Left ventricle myocardium inferior (tissue), 1 donor: ENCODE measurements around the gene COX4I1. TPM values are rescaled to one million over a fixed set of nuclear protein-coding genes. Genes with fewer than 3 reads are reported as not detected.

ENCODE experiments used
- DNase-seq: peaks from one replicate; pipeline ENCODE4 v3.0.0-alpha.2; 2020
- H3K27ac ChIP-seq: fragments of 200-600 bp; replicated peaks from 2 replicates; pipeline ENCODE4 v1.8.0; 2021
- H3K27me3 ChIP-seq: fragments of 200-600 bp; 2 replicates; pipeline ENCODE4 v1.8.0; 2021; ENCODE audit warnings: low read depth
- H3K36me3 ChIP-seq: fragments of 200-600 bp; 2 replicates; pipeline ENCODE4 v1.8.0; 2021
- H3K4me1 ChIP-seq: fragments of 200-600 bp; 2 replicates; pipeline ENCODE4 v1.8.0; 2021
- H3K4me3 ChIP-seq: fragments of 200-600 bp; 2 replicates; pipeline ENCODE4 v1.8.0; 2021; ENCODE audit warnings: mild to moderate bottlenecking, moderate library complexity
- H3K9me3 ChIP-seq: fragments of 200-600 bp; replicated peaks from 2 replicates; pipeline ENCODE4 v1.8.0; 2021
- intact Hi-C: fragments of 100-400 bp; cut with micrococcal nuclease; formaldehyde crosslinking; loops from one replicate; pipeline ENCODE4 v1.11.0; 2022
- total RNA-seq: library from RNA; stranded (reverse); fragmentation: NEBNext Ultra II Directional; extraction: Animal tissue kit (Norgen Biotek cat#: 25700); gene quantifications from one replicate; pipeline ENCODE4 v1.2.1, GENCODE V29; 2021
- TF ChIP-seq, protein P1 (sequence below): fragments of 200-600 bp; IDR thresholded peaks from 2 replicates; pipeline ENCODE4 v1.8.0; 2021; ENCODE audit warnings: antibody characterized with exemption, mild to moderate bottlenecking, borderline replicate concordance
- donor health status: DM: no; HTN: yes; CAD: no; lungs with severe emphysema.

COX4I1 gene
- total RNA-seq, 1 donor from 2014 or later = 1,881 TPM

DNA sequence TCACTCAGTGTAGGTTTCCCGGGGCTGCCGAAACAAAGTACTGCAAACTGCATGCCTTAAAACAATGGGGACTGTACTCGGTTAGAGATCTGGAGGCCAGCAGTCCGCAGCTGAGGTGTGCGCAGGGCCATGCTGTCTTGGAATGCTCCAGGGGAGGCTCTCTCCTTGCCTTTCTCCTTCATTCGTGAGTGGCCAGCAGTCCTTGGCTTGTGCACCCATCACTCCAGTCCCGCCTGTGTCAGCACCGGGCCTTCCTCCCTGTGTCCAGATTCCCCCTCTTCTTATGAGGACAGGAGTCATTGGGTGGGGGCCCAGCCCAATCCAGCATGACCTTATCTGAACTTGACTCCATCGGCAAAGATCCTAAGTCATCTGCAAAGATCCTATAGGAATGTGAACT, 43.4 kb downstream of the COX4I1 start:
- TF ChIP-seq, protein P1, sequence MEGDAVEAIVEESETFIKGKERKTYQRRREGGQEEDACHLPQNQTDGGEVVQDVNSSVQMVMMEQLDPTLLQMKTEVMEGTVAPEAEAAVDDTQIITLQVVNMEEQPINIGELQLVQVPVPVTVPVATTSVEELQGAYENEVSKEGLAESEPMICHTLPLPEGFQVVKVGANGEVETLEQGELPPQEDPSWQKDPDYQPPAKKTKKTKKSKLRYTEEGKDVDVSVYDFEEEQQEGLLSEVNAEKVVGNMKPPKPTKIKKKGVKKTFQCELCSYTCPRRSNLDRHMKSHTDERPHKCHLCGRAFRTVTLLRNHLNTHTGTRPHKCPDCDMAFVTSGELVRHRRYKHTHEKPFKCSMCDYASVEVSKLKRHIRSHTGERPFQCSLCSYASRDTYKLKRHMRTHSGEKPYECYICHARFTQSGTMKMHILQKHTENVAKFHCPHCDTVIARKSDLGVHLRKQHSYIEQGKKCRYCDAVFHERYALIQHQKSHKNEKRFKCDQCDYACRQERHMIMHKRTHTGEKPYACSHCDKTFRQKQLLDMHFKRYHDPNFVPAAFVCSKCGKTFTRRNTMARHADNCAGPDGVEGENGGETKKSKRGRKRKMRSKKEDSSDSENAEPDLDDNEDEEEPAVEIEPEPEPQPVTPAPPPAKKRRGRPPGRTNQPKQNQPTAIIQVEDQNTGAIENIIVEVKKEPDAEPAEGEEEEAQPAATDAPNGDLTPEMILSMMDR = no peak
- Histone ChIP-seq H3K36me3 (no peaks in the 10 kb centered on the region), H3K4me1 (no peaks in the 10 kb centered on the region), H3K27me3 (peaks cover 90% of the 10 kb centered on the region), H3K27ac (no peak overlapping the region), H3K9me3 (no peaks in the 10 kb centered on the region), H3K4me3 (no peak overlapping the region)
- DNase-seq = no peak
- intact Hi-C loops = no loop called here

DNA sequence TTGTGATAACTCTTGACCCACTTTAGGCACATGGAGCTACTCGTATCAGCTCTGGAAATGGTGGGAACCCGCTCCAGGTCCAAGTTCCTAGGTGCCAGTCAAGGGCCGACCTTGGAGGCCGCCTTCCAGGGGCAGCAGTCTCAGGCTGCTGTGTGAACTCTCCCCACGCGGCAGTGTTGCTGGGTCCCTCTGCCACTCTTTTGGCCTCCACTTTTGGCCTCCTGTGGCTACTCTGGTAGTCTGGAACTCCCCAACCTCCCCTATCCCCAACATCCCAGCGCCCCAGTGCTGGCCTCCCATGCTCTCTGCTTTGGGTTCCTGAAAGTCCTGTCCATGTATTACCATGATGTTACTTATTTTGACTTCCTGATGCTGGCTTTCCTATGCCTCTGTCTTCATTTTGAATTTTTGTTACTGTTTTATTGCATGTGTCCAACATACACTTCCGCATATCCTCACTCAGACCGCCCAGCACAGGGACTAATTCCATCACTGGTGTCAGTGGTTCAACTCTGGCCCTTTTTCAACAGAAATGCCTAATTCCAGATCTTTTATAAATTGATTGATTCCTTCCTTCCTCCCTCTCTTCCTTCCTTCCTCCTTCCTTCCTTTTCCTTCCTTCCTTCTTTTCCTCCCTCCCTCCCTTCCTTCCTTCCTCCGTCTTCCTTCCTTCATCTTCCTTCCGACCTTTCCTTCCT, 44.1 kb downstream of the COX4I1 start:
- intact Hi-C loops = no loop called here
- Histone ChIP-seq H3K27ac (no peak overlapping the region), H3K4me1 (no peaks in the 10 kb centered on the region), H3K9me3 (no peaks in the 10 kb centered on the region), H3K36me3 (no peaks in the 10 kb centered on the region), H3K27me3 (peaks cover 90% of the 10 kb centered on the region), H3K4me3 (no peak overlapping the region)
- DNase-seq = no peak
- TF ChIP-seq, protein P1 = no peak

DNA sequence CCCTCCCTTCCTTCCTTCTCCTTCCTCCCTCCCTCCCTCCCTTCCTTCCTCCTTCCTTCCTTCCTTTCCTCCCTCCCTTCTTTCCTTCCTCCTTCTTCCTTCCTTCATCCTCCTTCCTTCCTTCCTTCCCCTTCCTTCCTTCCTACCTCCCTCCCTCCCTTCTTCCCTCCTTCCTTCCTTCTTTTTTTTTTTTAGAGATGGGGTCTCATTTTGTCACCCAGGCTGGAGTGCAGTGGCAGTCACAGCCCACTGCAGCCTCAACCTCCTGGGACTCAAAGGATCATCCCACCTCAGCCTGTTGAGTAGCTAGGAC, 44.6 kb downstream of the COX4I1 start:
- Histone ChIP-seq H3K27ac (no peak overlapping the region), H3K27me3 (peaks cover 90% of the 10 kb centered on the region), H3K4me1 (no peaks in the 10 kb centered on the region), H3K9me3 (no peaks in the 10 kb centered on the region), H3K4me3 (no peak overlapping the region), H3K36me3 (no peaks in the 10 kb centered on the region)
- intact Hi-C loops = no loop called here
- DNase-seq = no peak
- TF ChIP-seq, protein P1 = no peak

DNA sequence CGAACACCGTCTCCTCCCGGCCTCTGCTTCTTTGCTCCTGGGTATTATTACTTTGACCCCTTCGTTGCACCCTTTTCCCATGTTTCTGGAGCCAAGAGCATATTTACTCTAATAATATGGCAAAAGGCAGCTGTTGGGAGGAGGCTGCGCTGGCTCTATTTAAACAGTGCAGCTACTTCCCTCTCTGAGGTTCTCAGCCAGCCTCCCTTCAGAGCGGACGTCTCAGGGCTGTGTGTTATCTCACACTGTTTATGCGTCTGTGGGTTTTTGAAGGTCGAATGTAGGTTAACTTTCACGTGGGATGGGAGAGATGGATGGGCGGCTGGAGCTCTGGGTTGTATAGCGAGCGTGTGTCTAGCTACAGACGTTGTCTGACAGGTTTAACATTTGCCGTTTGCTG, 45.3 kb downstream of the COX4I1 start:
- Histone ChIP-seq H3K4me3 (no peak overlapping the region), H3K27ac (no peak overlapping the region), H3K9me3 (no peaks in the 10 kb centered on the region), H3K27me3 (peaks cover 90% of the 10 kb centered on the region), H3K36me3 (no peaks in the 10 kb centered on the region), H3K4me1 (no peaks in the 10 kb centered on the region)
- no peak for DNase-seq
- intact Hi-C loops = no loop called here
- TF ChIP-seq, protein P1 = no peak

DNA sequence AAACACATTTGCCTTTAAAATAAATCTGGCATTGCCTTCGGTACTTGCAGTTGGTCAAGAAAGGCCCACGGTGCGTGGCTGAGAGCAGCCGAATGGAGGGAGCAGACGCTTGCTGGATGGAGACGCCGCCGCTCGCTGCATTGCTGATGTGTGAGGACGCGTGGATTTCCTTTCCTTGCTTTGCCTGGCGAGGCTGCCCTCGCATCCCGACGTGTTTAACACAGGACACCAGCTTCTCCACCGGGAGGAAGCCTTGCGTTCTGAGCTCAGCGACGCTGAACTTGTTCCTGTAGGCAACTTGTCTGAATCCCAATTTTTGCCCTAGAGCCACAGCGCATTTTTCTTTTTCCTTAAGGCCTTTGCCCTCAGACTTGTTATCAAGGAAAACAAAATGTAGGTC, 45.8 kb downstream of the COX4I1 start:
- Histone ChIP-seq H3K9me3 (no peaks in the 10 kb centered on the region), H3K4me1 (no peaks in the 10 kb centered on the region), H3K27ac (no peak overlapping the region), H3K36me3 (no peaks in the 10 kb centered on the region), H3K4me3 (no peak overlapping the region), H3K27me3 (peaks cover 90% of the 10 kb centered on the region)
- intact Hi-C loops = no loop called here
- DNase-seq = no peak
- TF ChIP-seq, protein P1 = no peak

DNA sequence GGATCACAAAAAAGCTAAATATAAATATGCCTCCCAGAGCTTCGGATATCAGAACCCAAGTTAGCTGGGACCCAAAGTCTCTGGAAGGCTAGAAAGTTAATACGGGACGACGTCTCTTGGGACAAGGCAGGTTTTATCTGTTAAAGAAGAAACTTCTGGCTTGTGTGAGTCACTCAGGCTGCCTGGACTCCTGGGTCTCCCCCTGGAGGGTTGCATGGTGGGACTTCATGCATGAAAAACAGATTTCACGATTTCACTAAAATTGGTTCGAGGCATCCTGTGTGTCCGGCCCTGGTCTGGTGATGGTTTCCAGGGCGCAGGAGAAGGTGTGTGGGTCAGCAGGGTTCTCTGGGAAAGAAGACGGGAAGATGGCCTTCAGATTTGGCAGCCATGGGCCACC, 47.0 kb downstream of the COX4I1 start:
- intact Hi-C loops = no loop called here
- no peaks in the 10 kb centered on the region for H3K36me3 ChIP-seq
- TF ChIP-seq, protein P1 = no peak
- no peak for DNase-seq
- H3K27me3 ChIP-seq = peaks cover 91% of the 10 kb centered on the region
- no peak overlapping the region for H3K4me3 ChIP-seq
- H3K4me1 ChIP-seq = no peaks in the 10 kb centered on the region
- no peaks in the 10 kb centered on the region for H3K9me3 ChIP-seq
- H3K27ac ChIP-seq = no peak overlapping the region
